IPS-NIHi7 (cell line): ENCODE data around the gene HTRA1.

Experiments used
- DNase-seq: peaks from one replicate; pipeline ENCODE4 v3.0.0; 2012; ENCODE audit warnings: mixed read lengths; ENCODE audit errors: extremely low spot score

Gene HTRA1

GRCh38 chr10:122455376-122456079 lies 5.8 kb upstream of the HTRA1 start:
- no peak for DNase-seq

- no peak for DNase-seq
Observed at GRCh38 chr10:122457934-122458333, 3.4 kb upstream of the HTRA1 start.

- DNase-seq: no peak
Observed at GRCh38 chr10:122458693-122459092, 2.7 kb upstream of the HTRA1 start.

DNA sequence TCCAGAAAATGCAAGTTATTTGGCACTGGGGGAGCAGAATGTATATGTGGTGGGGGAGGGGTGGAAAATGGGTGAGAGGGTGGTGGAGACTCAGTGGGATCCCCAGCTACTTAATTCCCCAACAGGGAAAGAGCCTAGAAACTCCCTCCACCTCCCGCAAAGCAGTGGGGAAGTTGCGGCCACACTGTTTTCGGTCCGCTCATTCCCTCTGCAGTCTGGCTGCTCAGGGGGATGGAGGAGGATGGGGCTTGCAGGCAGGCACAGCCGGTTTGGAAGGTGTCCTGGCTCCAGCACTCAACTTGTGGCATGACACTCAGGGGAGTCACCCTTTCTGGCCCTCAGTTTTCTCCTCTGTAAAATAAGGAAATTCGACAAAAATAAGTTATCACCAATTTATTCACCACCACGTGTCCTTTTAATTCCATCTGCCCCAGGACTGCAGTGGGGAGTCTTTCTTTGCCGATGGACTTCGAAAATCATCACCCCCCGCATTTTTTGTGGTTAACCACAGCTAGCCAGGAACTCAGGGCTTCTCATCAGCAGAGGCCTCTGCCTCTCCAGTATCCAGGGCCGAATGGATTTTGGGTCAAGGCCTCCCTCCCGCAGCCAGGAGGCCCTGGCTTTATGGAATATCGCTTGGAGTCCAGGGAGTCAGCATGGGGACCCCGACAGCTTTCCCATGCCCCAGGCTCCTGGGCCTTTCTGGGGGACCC lies 1.6 kb upstream of the HTRA1 start:
- peak; percentile 31 for DNase-seq

DNA sequence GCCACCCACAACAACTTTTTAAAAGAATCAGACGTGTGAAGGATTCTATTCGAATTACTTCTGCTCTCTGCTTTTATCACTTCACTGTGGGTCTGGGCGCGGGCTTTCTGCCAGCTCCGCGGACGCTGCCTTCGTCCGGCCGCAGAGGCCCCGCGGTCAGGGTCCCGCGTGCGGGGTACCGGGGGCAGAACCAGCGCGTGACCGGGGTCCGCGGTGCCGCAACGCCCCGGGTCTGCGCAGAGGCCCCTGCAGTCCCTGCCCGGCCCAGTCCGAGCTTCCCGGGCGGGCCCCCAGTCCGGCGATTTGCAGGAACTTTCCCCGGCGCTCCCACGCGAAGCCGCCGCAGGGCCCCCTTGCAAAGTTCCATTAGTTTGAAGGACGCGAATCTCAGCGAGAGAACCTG lies 461 bp upstream of the HTRA1 start:
- DNase-seq: no peak

DNA sequence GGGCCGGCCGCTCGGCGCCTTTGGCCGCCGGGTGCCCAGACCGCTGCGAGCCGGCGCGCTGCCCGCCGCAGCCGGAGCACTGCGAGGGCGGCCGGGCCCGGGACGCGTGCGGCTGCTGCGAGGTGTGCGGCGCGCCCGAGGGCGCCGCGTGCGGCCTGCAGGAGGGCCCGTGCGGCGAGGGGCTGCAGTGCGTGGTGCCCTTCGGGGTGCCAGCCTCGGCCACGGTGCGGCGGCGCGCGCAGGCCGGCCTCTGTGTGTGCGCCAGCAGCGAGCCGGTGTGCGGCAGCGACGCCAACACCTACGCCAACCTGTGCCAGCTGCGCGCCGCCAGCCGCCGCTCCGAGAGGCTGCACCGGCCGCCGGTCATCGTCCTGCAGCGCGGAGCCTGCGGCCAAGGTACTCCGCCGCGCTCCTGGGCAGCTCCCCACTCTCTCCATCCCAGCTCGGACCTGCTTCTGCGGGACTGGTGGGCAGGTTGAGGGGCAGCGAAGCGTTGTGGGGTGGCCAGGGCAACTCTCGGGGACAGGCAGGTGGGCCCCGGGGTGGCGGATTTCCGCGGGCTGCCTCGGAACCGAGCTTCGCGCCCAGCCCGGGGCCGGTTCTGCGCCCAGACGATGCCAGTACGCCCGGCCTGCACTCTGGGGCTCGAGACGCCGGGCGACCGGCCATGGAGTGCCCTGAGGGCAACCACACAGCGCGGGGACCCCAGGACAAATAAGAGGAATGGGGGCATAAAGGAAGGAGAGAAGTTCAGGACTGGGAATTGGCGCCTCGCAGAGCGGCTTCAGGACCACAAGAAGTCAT lies 578 bp downstream of the HTRA1 start:
- no peak for DNase-seq

DNA sequence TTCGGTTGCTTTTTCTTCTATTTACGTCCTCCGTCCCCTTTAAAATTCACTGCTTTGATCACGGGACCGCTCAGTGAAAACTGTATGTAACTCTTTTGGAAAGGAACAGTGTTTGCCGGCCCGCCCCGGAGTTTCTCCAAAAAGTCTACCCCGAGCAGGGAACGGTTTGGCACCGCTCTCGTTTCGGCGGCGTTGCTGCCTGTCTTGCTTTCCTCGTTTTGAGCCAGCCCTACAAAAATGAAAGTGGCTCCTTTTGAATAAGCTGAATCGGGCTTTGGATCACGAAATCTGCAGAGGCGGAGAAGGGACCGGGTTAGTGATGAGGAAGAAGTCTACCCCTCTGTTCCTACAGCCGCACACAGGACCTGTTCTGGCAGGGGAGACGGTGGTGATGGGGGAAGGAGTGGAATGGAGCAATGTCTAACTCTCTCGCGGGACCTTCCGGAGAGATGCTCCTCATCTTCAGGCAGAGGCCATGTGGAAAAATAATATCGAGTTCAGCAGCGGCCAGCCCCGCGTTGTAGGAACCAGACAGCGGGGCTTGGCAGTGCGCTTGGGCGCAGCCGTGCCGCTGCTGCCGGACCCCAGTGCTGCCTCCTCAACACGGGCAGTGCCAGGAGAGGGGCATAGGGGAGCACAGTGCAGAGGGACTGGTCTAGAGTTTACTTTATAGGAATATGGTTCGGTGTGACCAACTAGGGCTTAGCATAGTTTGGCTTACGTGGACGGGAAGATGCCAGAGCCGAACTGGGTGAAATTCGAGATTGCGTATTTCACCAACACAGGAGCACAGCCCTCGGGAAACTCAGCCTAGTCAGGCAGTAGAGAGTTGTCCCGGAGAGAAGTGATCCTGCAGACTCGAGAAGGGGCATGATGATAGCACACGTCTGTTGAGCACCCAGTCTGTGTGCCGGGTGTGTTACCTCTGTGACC lies 1.4 kb downstream of the HTRA1 start:
- no peak for DNase-seq

- no peak for DNase-seq
Observed at GRCh38 chr10:122463466-122464249, 2.3 kb downstream of the HTRA1 start.

GRCh38 chr10:122464250-122464510 lies 2.8 kb downstream of the HTRA1 start:
- no peak for DNase-seq

- no peak for DNase-seq
Observed at GRCh38 chr10:122464586-122464985, 3.2 kb downstream of the HTRA1 start.

GRCh38 chr10:122465401-122466040 lies 4.2 kb downstream of the HTRA1 start:
- DNase-seq: no peak

DNA sequence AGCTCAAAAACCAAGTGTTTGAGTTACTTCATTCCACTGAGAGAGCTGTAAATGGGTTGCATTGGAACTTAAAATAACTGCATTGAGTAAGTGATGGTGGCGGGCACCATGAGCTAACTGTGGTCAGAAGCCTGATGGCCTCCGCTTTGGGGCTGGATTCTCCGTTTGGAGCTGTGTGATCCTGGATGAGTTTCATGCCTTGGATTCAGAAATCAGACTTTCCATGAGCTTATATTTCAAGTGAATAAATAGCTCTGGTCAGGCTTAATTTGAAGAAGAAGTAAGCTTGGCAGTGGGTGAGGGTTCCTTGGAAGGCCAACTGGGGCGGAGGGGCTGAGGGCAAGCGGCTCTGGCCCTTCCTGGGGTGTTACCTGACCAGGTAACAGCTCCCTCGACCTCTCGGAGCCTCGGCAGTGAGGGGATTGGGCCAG lies 5.6 kb downstream of the HTRA1 start:
- no peak for DNase-seq

DNA sequence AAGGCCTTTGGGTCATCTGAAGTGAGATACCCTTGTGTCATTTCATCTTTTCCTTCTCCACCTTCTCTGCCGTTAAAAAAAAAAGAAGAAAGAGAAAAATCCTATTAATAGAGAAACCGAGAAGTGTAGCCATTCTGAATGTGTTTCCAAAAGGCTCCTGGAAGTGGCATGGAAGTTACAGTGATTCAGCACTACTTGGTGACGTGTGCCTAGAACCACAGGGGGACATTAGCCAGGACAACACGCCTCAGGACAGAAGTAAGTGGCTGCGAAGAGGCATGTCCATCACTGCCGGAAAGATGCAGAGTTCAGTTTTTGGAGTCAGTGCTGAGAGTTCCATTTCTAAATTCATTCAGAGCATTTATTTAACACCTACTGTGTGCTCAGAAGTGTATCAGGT lies 6.3 kb downstream of the HTRA1 start:
- no peak for DNase-seq

DNA sequence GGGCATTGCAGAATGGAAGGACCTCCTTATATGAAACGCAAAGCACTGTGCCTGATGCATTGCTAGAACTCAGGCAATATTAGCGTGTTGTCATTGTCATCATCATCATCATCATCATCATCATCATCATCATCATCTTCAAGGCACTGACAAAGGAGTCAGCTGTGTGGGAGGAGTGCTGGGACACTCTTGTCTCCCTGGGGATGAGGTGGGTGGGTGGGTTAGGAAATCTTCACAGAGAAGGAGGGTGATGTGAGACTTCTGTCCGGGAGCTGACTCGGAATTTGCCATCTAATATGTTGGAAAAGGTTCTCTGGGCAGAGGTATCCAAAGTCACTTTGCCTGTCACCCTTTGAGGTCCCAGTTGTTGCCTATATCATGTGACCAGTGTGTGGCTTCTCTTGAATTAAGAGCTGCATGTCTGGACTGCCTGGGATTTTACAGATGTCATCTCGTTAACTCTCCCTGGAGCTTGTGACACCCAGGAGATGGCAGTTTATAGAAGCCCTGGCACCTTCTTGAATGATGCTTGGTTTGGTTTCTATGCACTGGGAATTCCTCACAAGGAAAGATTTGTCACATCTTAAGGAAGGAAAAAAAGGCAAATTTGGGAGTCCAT lies 7.1 kb downstream of the HTRA1 start:
- DNase-seq: no peak

GRCh38 chr10:122468926-122469781 lies 7.8 kb downstream of the HTRA1 start:
- no peak for DNase-seq

- DNase-seq: no peak
Observed at GRCh38 chr10:122469848-122470247, 8.5 kb downstream of the HTRA1 start.

- no peak for DNase-seq
Observed at GRCh38 chr10:122471531-122472177, 10.3 kb downstream of the HTRA1 start.

DNA sequence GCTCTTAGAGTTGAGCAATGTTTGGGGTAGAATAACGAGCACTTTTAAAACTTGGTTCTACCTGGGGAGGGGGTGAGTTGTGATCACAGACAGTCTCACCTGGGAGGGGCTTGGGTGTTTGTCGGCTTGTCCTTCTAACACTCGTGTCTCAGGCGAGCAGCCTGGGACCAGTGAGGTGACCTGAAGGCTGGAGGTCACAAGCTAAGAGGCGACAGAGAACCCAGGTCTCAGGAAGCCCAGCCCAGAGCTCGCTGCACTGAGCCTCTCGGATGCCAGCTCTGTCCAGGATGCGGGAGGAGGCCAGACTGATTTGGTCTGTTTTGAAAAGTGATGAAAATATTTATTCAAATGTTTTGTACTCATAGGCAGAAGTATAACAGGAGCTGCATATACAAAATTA lies 11.8 kb downstream of the HTRA1 start:
- DNase-seq: no peak
